Stomach (tissue), 4 donors: ENCODE data around the gene TMED8.

Experiments
- CTCF ChIP-seq, 7 experiments: fragments of 450-650 bp in 4 of 7; fragments of 200-600 bp in 3 of 7; sonication (generic) in 3 of 7; IDR thresholded peaks; one replicate each; pipeline ENCODE4 v1.5.1; 2016 to 2019; ENCODE audit warnings: antibody characterized with exemption in 7 of 7, control low read depth in 2 of 7, mild to moderate bottlenecking in 1 of 7
- POLR2AphosphoS5 ChIP-seq, 3 donors: sonication (generic); formaldehyde crosslinking; IDR thresholded peaks; one replicate each; pipeline ENCODE4 v1.6.1; 2016; ENCODE audit warnings: antibody characterized with exemption in 3 of 3

- TF ChIP-seq POLR2AphosphoS5 (IDR thresholded peaks at IDR 0.05): no peak
- TF ChIP-seq CTCF (IDR thresholded peaks at IDR 0.05): no peak
Measured at GRCh38 chr14:77377502-77377844, 579 bp upstream of the TMED8 start.
